Kidney (tissue), 14 donors: ENCODE results near the gene FIGNL2. TPM values are rescaled to one million over a fixed set of nuclear protein-coding genes. Genes with fewer than 3 reads are reported as not detected.

Experiments used
- DNase-seq, 5 donors: peaks; one replicate each; pipeline ENCODE4 v3.0.0-alpha.2; 2013 to 2020
- FAIRE-seq: peaks from 2 replicates; lab custom pipeline; 2012; peaks lifted over from hg19 to GRCh38; lab: Jason Lieb, UNC
- H3K27ac ChIP-seq, 2 donors: one replicate each; pipeline ENCODE4 v1.7.0; 2013; ENCODE audit warnings: low read depth in 2 of 2, low read length in 2 of 2, inconsistent platforms in 1 of 2
- H3K27me3 ChIP-seq: one replicate; pipeline ENCODE4 v1.7.1; 2013; ENCODE audit warnings: low read length, inconsistent platforms; ENCODE audit not compliant: control insufficient read depth, insufficient read depth
- H3K36me3 ChIP-seq, 3 donors: one replicate each; pipeline versions ENCODE4 v1.7.0 to v1.7.1; 2013; ENCODE audit warnings: low read length in 3 of 3, control low read depth in 1 of 3, inconsistent platforms in 1 of 3; ENCODE audit not compliant: insufficient read depth in 3 of 3, control insufficient read depth in 2 of 3
- H3K4me1 ChIP-seq, 3 donors: one replicate each; pipeline versions ENCODE4 v1.7.0 to v1.7.1; 2013; ENCODE audit warnings: low read length in 3 of 3, inconsistent platforms in 1 of 3, low read depth in 1 of 3; ENCODE audit not compliant: control insufficient read depth in 2 of 3, insufficient read depth in 2 of 3
- H3K4me3 ChIP-seq, 3 donors: one replicate each; pipeline versions ENCODE4 v1.7.0 to v1.8.1; 2013; ENCODE audit warnings: low read length in 3 of 3, control low read depth in 1 of 3, inconsistent platforms in 1 of 3
- H3K9ac ChIP-seq, 3 donors: one replicate each; pipeline versions ENCODE4 v1.7.0 to v1.7.1; 2013; ENCODE audit warnings: low read length in 3 of 3, control low read depth in 1 of 3, inconsistent platforms in 1 of 3
- H3K9me3 ChIP-seq, 3 donors: one replicate each; pipeline versions ENCODE4 v1.7.0 to v1.7.1; 2013; ENCODE audit warnings: low read length in 3 of 3, control low read depth in 1 of 3, inconsistent platforms in 1 of 3; ENCODE audit not compliant: control insufficient read depth in 2 of 3, insufficient read depth in 1 of 3
- intact Hi-C: fragments of 100-400 bp; cut with DNase I; formaldehyde crosslinking; loops from one replicate; pipeline ENCODE4 v1.11.1; 2022
- polyA plus RNA-seq: library from polyadenylated mRNA; stranded (reverse); fragments of 350-450 nt; fragmentation: Illumina TruSeq; extraction: RNeasy Lipid Tissue Mini Kit (QIAGEN cat#74804); gene quantifications from one replicate; pipeline ENCODE4 v1.2.3, GENCODE V29; 2014; ENCODE audit warnings: low read depth, low replicate concordance; ENCODE audit not compliant: insufficient read depth
- total RNA-seq: library from RNA; stranded (reverse); fragmentation: NEBNext Ultra II Directional; extraction: Animal tissue kit (Norgen Biotek cat#: 25700); gene quantifications from one replicate; pipeline ENCODE4 v1.2.1, GENCODE V29; 2021
- TF ChIP-seq, protein P1 (sequence below): IDR thresholded peaks from 3 replicates; pipeline ENCODE4 v1.5.1; 2012; ENCODE audit warnings: mild to moderate bottlenecking, moderate library complexity, borderline replicate concordance; ENCODE audit not compliant: insufficient read depth; ENCODE audit errors: extremely low read depth
- donor health status: control.
- donor health status: control.
- donor health status: control.
- donor health status: control.
- donor health status: control.
- donor health status: DM: yes; HTN: yes; CAD: no.
- donor health status: Normal renal cell carcinoma (clear cell type).

FIGNL2 gene
- total and polyA plus RNA-seq, 2 donors from 2014 or later: 3.1 to 6.1 TPM

- Histone ChIP-seq H3K4me3 (no peak overlapping the region), H3K9ac (no peak overlapping the region), H3K9me3 (no peaks in the 10 kb centered on the region), H3K27ac (no peak overlapping the region), H3K36me3 (no peaks in the 10 kb centered on the region), H3K27me3 (no peaks in the 10 kb centered on the region), H3K4me1 (peaks cover 0 to 27% (median 2%) of the 10 kb centered on the region in 3 donors)
- FAIRE-seq: no peak
- intact Hi-C loops: no loop called here
- DNase-seq: peak in 2 of 5 donors; percentile 37 to 49
- TF ChIP-seq, protein P1, sequence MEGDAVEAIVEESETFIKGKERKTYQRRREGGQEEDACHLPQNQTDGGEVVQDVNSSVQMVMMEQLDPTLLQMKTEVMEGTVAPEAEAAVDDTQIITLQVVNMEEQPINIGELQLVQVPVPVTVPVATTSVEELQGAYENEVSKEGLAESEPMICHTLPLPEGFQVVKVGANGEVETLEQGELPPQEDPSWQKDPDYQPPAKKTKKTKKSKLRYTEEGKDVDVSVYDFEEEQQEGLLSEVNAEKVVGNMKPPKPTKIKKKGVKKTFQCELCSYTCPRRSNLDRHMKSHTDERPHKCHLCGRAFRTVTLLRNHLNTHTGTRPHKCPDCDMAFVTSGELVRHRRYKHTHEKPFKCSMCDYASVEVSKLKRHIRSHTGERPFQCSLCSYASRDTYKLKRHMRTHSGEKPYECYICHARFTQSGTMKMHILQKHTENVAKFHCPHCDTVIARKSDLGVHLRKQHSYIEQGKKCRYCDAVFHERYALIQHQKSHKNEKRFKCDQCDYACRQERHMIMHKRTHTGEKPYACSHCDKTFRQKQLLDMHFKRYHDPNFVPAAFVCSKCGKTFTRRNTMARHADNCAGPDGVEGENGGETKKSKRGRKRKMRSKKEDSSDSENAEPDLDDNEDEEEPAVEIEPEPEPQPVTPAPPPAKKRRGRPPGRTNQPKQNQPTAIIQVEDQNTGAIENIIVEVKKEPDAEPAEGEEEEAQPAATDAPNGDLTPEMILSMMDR: no peak
Measured at GRCh38 chr12:51866762-51867161, 18.2 kb upstream of the FIGNL2 start.

DNA sequence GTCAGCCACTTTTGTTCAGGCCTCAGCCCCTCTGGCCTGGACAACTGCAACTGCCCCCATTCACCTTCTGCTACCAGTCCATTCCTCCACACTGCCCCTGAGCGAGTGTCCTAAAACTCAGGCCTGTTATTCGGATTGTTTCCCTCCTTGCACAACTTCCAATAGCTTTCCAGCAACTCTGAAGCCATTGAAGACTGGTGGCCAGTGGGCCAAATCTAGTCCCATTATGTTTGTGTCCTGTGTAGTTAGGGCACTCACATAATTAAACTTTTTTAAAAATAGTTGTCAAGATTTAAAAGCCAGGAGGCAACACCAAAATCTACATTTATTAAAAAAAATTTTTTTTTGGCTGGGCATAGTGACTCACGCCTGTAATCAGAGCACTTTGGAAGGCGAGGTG, 17.8 kb upstream of the FIGNL2 start:
- Histone ChIP-seq H3K4me3 (no peak overlapping the region), H3K9me3 (no peaks in the 10 kb centered on the region), H3K27me3 (no peaks in the 10 kb centered on the region), H3K27ac (no peak overlapping the region), H3K4me1 (peaks cover 0 to 27% (median 2%) of the 10 kb centered on the region in 3 donors), H3K36me3 (no peaks in the 10 kb centered on the region), H3K9ac (no peak overlapping the region)
- TF ChIP-seq, protein P1: no peak
- DNase-seq (no peak), FAIRE-seq (no peak)
- intact Hi-C loops: no loop called here

- H3K27me3 ChIP-seq: no peaks in the 10 kb centered on the region
Measured at GRCh38 chr12:51865757-51866270, 17.3 kb upstream of the FIGNL2 start.

More at GRCh38 chr12:51865757-51866270, 17.3 kb upstream of the FIGNL2 start:
- Histone ChIP-seq H3K9ac (no peak overlapping the region), H3K36me3 (no peaks in the 10 kb centered on the region), H3K4me3 (no peak overlapping the region), H3K27ac (peak overlapping the region in 1 of 2 donors; percentile 23), H3K9me3 (no peaks in the 10 kb centered on the region), H3K4me1 (peaks cover 0 to 27% (median 2%) of the 10 kb centered on the region in 3 donors)
- FAIRE-seq (no peak), DNase-seq (peak in 4 of 5 donors; percentile 43 to 70 (median 54))
- intact Hi-C loops: no loop called here
- TF ChIP-seq, protein P1: no peak
